ENCODE results near the gene NCBP3. TPM values are rescaled to one million over a fixed set of nuclear protein-coding genes. Genes with fewer than 3 reads are reported as not detected.
A peak's percentile ranks its signal among the peaks of the same experiment; 100 is the strongest.

NCBP3 gene
- total and polyA plus RNA-seq, 9 of the 15 experiments (the other 6 are each of a cell fraction or from before 2014, with no cell fraction given) = 3.1 to 25.5 (median 20.5) TPM

GRCh38 chr17:3887804-3888203, 41.8 kb upstream of the NCBP3 start (continued):
- TF ChIP-seq ZBTB11 (CRISPR knock-in tag; IDR thresholded peaks at IDR 0.05) = 0 out of 6 replicates have a peak, but pooled peaks of 1 of the 3 experiments have one; percentile 1
- no peak for TF ChIP-seq ATF1 (CRISPR knock-in tag; IDR thresholded peaks at IDR 0.05)
- TF ChIP-seq ATF1 (tag; IDR thresholded peaks at IDR 0.05) = no peak
- no peak for TF ChIP-seq ZNF780A (CRISPR knock-in tag; IDR thresholded peaks at IDR 0.05)

GRCh38 chr17:3887394-3887793, 41.3 kb upstream of the NCBP3 start:
- TF ChIP-seq ETS2 (tag; IDR thresholded peaks at IDR 0.05; ENCODE audit: borderline replicate concordance, poor library complexity, severe bottlenecking) (no peak), ARID2 (IDR thresholded peaks at IDR 0.05) (no peak), SMARCA5 (IDR thresholded peaks at IDR 0.05) (peak; percentile 97), KDM1A (IDR thresholded peaks at IDR 0.05) (peak in 1 of 2 experiments; percentile 9; a peak in 1 of 4 replicates), BCOR (IDR thresholded peaks at IDR 0.05) (peak; percentile 88), ZFP36 (IDR thresholded peaks at IDR 0.05; ENCODE audit: low read depth, low read length, partially characterized antibody) (peak; percentile 94)
- no peak for ATAC-seq
- no CpG with 5 or more reads among the region's 2 CpGs for WGBS (ENCODE audit: insufficient coverage, low coverage, missing lambda C conversion rate)
- intact Hi-C loops (cut with micrococcal nuclease) (no loop called here), in situ Hi-C loops (cut with MboI) (no loop called here)
- POLR2A ChIA-PET = no interaction called here
- Histone ChIP-seq H3K9me3 (replicated peaks; ENCODE audit: control insufficient read depth, insufficient read depth, low read depth, low read length) (no peaks in the 10 kb centered on the region), H3K4me3 (no peak overlapping the region), H3K9ac (ENCODE audit: insufficient read depth in 1 of 2, low read depth in 2 of 2, low read length in 2 of 2) (peak overlapping the region in 1 of 2 experiments; percentile 71; a peak in 2 of 4 replicates), H3K27me3 (ENCODE audit: control insufficient read depth in 2 of 2, insufficient read depth in 2 of 2, low read length in 2 of 2) (no peaks in the 10 kb centered on the region), H3K36me3 (ENCODE audit: control insufficient read depth, insufficient read depth, low read length) (peaks cover 26% of the 10 kb centered on the region; the same call in 1 of the 3 replicates), H3K27ac (ENCODE audit: extremely low read depth, low read depth, low read length) (no peak overlapping the region; the same call in 2 of the 3 replicates), H3K4me2 (ENCODE audit: insufficient read depth, low read length) (no peak overlapping the region), H3K4me1 (replicated peaks in 1 of 2; ENCODE audit: control insufficient read depth in 2 of 2, insufficient read depth in 2 of 2, low read length in 2 of 2) (peaks cover 26 to 57% of the 10 kb centered on the region in 2 experiments), H4K20me1 (replicated peaks; ENCODE audit: control insufficient read depth, insufficient read depth, low read length) (no peaks in the 10 kb centered on the region), H3K79me2 (ENCODE audit: control insufficient read depth, insufficient read depth, low read length) (peaks cover 35% of the 10 kb centered on the region), H3K9me1 (ENCODE audit: control insufficient read depth, insufficient read depth, low read length) (no peaks in the 10 kb centered on the region), H2AFZ (ENCODE audit: low read depth, low read length) (no peak overlapping the region)
- FAIRE-seq = no peak
- no TSS peak for BruUV-seq (replicated peaks)
- no peak for DNase-seq (ENCODE audit: extremely low read depth in 1 of 4, low spot score in 3 of 4)
- CTCF ChIA-PET (ENCODE audit: low intra/inter-chr PET ratio) = no interaction called here
